Peyer's patch (tissue), 4 donors: ENCODE measurements around the gene CTNND1.

Source experiments
- CTCF ChIP-seq, 6 experiments: fragments of 450-650 bp in 4 of 6; fragments of 200-600 bp in 2 of 6; sonication (generic) in 1 of 6; IDR thresholded peaks; one replicate each; pipeline ENCODE4 v1.5.1; 2017 to 2019; ENCODE audit warnings: antibody characterized with exemption in 6 of 6, mild to moderate bottlenecking in 3 of 6, moderate library complexity in 1 of 6
- POLR2A ChIP-seq, 2 donors: fragments of 450-650 bp; IDR thresholded peaks; one replicate each; pipeline ENCODE4 v1.5.1; 2017; ENCODE audit warnings: antibody characterized with exemption in 2 of 2, mild to moderate bottlenecking in 2 of 2, moderate library complexity in 2 of 2

DNA sequence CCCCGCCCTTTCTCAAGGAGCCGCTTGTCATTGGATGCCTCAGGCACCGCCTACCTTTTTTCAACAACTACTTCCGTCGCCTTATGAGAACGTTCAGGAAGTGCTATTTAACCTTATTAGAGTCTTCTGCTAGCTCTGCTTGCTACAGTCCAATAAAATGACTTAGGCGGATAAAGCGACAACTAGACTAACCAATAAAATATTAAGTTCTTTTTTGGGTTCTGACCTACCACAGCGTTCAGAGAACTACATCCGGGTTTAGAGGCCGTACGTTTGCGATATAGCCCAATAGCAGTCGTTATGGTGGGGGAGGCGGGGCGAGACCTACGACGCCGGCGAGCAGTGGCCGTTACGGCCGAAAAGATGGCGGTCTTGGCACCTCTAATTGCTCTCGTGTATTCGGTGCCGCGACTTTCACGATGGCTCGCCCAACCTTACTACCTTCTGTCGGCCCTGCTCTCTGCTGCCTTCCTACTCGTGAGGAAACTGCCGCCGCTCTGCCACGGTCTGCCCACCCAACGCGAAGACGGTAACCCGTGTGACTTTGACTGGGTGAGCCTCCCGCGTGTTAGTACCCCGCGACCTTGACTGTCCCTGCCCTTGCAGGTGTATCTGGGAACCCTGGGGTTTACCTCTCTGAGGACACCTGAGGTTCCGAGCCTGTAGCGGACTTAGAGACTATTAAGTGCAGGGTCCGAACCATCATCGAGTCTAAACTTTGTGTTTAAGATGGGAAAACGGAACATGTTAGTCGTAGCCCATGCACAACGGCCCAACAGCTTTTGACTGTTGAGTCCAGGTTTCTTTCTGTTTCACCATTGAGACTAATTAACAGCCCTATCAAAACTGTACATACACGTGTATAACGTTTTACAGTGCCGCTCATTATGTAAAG lies 49.1 kb upstream of the CTNND1 start, which contains the start of gene TMX2:
- TF ChIP-seq CTCF (IDR thresholded peaks at IDR 0.05) (no peak), POLR2A (IDR thresholded peaks at IDR 0.05) (peak; percentile 37 to 53)
